ENCODE data around the gene NAA15.
"Not testable (repeated sequence)": the region's sequence is repeated elsewhere in the genome, so short reads cannot be mapped to it uniquely, and the experiment has no call there.

NAA15 gene

DNA sequence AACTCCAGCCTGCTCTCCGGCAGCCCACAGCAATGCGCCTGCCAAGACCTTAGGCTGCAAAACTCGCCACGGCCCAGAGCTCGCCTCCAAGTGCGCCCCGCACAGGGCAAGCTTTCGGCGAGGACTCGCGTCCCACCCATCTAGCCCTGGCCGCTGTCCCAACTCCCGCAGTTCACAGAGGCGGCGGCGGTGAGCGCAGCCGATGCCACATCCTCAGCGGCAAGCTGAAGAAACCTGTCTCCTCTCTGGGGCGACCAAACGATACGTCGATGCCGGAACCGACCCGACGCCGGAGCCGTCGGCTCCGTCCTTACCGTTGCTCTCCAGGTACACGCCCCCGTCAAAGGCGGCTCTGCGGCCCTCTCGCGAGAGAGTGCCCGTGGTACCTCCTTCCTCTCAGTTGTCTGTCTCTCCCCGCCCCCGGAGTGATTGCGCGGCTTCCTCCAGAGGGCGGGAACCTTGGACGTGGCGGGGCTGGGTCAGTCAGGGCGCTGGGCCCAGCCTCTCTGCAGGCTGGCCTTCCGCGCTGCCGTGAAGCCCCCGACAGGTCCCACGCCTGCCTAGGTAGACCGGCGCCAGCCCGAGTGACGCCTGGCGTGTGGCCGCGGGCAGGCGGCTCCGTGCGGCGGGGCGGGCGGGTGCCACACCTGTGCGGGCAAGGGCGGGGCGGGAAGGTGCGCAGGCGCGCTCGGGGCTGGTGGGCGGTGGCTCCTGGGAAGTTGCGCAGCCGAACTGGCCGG is 152.2 kb downstream of the NAA15 start:
- peak; percentile 98 for DNase-seq

DNA sequence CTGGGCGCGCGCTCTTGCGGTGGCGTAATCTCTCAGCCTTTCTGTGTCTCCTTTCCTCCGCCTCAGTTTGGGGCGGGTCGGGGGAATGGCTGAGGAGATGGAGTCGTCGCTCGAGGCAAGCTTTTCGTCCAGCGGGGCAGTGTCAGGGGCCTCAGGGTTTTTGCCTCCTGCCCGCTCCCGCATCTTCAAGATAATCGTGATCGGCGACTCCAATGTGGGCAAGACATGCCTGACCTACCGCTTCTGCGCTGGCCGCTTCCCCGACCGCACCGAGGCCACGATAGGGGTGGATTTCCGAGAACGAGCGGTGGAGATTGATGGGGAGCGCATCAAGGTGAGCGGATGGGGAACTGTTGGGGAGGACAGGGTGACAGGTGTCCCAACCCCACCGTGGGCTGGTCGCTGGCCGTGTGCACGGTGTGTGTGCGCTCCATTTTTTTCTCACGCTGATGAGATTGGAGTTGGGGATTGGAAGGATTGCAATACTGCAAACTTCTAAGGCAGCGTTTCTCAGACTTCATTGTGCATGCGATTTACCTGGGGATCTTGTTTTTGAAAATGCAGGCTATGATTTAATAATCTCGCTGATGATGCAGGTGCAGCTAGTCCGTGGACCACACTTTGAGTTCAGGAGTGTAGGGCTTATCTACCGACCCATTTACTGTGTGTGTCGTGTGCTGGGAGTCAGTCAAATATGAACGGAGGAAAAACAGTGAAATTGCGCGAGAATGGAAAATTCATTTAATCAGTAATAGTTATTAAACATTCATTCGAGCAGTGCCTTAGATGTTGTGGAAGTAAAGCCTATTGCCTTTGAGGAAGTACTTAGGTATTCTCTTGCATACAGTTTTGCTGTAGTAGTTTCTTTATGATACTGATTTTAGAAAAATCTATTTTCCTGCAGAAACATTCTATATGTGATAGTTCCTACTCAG is 153.1 kb downstream of the NAA15 start, which contains the start of gene RAB33B:
RAB33B (plus strand) TSS at position 11 of the 935 bp plus-strand sequence; CDS start at position 86, 75 bp downstream.
- DNase-seq = no peak

DNA sequence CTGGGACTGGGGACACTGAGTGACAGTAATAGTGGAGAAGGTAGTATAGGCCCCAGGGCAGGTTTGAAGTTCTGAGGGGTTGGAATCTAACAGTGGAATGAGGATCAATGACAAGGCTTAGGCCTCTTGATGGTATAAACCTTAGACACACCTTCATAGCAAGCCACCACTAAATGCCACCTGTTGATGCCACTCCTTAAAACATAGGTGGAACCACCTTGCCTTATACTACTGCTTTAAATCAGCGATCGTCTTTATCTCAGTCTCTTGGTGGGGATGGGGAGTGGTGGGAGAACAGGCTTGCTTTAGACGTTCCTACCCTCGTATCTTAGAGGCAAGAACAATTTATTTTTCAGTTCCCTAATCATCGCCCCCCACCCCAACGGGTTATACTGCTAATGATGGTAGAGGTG is 153.8 kb downstream of the NAA15 start:
- no peak for DNase-seq

DNA sequence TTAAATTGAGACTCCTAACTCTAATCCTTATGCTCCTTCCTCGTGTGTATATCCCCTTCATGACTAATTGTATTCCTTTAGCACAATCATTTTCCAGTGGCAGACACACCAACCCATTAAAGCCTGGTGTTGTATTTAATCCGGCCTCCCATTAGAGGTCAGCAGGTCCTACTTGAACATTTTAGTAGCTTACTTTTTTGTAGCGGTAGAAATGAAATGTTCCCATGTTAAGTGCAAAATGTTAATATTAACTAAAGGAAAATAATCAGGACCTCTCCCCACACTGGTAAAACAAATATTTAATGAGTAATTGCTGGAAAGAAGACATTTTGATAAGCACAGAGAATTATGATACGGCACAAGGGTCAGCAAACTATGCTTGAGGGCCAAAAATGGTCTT is 156.0 kb downstream of the NAA15 start:
- DNase-seq = no peak

DNA sequence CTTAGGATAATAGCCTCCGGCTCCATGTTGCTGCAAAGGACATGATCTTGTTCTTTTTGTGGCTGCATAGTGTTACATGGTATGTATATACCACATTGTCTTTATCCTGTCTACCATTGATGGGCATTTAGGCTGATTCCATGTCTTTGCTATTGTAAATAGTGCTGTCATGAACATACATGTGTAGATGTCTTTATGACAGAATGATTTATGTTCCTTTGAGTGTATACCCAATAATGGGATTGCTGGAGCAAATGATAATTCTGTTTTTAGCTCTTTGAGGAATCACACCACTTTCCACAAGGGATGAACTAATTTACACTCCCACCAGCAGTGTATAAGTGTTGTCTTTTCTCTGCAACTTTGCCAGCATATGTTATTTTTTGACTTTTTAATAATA is 157.2 kb downstream of the NAA15 start:
- DNase-seq = no peak

DNA sequence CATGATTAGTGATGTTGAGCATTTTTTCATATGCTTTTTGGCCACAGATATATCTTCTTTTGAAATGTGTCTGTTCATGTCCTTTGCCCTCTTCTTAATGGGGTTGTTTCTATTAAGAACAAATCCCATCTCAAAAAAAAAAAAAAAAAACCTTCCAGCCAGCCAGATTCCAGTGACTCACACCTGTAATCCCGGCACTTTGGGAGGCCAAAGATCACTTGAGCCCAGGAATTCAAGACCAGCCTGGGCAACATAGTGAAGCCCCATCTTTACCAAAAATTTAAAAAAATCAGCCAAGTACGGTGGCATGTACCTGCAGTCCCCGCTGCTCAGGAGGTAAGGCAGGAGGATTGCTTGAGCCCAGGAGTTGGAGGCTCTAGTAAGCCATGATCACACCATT is 157.7 kb downstream of the NAA15 start:
- DNase-seq = no peak

DNA sequence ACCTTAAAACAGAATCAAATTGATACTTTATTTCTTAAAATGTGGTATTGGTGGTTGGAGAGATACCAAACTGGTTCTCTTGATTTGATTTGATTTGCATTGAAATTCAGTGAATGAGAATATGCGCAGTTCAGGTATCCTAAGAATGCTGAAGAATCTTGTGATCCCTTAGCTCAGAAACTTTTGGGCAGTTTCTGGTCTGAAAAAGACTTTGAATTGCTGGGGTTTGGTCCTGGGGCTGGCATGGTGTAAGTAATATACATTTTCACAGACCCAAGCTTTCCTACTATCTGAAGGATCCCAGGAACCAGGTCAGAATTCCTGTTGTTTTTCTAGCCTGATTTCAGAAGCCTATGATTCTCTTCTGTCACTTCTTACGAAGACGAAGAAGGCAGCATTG is 159.3 kb downstream of the NAA15 start:
- no peak for DNase-seq

DNA sequence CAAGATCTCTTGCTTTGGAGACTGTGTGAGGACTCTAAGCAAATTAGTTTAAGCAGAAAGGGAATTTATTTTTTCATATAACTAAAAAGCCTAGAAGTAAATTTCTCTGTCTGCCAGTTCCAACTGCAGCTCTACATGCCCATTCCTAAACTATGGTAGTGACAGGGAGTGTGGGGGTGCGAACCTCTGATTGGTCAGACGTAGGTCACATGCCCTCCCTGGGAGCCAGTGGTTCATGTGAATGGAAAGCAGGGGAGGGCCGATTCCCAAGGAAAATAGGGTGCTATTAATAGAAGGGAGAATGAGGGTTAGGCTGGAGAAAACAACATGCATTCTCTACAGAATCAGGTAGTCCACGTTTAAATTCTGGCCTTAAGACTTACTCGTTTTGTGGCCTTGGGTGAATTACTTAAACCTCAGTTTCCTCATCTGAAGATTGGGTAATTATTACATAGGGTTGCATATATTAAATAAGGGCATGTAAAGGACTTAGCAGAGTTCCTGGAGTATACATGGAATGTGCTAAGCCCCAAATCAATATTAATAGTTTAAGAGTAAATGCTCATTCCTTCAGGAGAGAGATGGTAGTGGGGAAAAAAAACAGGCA is 159.8 kb downstream of the NAA15 start:
- no peak for DNase-seq

DNA sequence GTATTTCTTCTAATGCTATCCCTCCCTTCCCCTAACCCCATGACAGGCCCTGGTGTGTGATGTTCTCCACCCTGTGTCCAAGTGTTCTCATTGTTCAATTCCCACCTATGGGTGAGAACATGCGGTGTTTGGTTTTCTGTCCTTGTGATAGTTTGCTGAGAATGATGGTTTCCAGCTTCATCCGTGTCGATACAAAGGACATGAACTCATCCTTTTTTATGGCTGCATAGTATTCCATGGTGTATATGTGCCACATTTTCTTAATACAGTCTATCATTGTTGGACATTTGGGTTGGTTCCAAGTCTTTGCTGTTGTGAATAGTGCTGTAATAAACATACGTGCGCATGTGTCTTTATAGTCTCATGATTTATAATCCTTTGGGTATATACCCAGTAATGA is 163.2 kb downstream of the NAA15 start:
- not testable (repeated sequence) for DNase-seq

DNA sequence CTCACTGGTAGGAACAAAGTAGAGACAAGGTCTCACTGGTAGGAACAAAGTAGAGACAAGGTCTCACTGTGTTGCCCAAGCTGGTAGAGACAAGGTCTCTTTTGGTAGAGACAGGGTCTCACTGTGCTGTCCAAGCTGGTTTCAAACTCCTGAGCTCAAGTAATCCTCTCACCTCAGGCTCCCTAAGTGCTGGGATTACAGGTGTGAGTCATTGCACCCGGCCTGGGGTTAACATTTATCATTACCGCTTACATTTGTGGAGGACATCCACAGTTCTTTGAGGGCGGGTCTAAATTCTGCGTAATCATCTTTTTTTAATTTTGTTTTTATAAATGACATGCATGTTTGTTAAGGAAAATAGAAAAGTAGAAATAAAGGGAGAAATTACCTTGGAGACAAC is 164.6 kb downstream of the NAA15 start:
- DNase-seq = no peak

DNA sequence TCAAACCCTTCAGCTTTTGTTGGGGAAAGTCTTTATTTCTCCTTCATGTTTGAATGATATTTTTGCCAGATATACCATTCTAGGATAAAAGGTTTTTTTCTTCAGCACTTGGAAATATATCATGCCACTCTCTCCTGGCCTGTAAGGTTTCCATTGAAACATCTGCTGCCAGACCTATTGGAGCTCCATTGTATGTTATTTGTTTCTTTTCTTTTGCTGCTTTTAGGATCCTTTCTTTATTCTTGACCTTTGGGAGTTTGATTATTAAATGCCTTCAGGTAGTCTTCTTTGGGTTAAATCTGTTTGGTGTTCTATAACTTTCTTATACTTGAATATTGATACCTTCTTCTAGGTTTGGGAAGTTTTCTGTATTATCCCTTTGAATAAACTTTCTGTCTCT is 167.5 kb downstream of the NAA15 start:
- DNase-seq = not testable (repeated sequence)

DNA sequence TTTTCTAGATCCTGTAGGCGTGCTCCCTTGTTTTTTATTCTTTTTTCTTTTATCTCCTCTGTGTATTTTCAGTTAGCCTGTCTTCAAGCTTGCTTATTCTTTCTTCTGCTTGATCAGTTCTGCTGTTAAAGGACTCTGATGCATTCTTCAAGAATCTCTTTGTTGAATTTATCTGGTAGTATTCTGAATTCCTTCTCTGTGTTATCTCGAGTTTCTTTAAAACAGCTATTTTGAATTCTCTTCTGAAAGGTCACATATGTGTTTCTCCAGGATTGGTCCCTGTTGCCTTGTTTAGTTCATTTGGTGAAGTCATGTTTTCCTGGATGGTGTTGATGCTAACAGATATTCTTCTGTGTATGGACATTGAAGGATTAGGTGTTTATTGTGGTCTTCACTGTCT is 167.9 kb downstream of the NAA15 start:
- no peak for DNase-seq

Measured in activated effector memory CD4-positive, alpha-beta T cell treated with anti-CD3 and anti-CD28 coated beads, Interleukin-2, amount 50 U/mL, for 16 hours (primary cell).